Endothelial cell of umbilical vein (primary cell): ENCODE measurements around the gene E2F4.

Experiments
- EZH2 ChIP-seq: IDR thresholded peaks from 2 replicates; pipeline ENCODE4 v1.6.1; 2012; ENCODE audit warnings: borderline replicate concordance, low read depth, mild to moderate bottlenecking, moderate library complexity, low read length, inconsistent platforms; ENCODE audit not compliant: severe bottlenecking
- GATA2 ChIP-seq: IDR thresholded peaks from 2 replicates; pipeline ENCODE4 v1.7.0; 2011; ENCODE audit warnings: low read depth, mild to moderate bottlenecking, moderate library complexity, mixed read lengths, low read length; ENCODE audit not compliant: insufficient read length, insufficient read depth
- POLR2A ChIP-seq: IDR thresholded peaks from 2 replicates; pipeline ENCODE4 v1.6.1; 2012; ENCODE audit warnings: low read depth, mild to moderate bottlenecking, control low read depth, low read length
- POLR2AphosphoS5 ChIP-seq: IDR thresholded peaks from 2 replicates; pipeline ENCODE4 v1.6.1; 2012; ENCODE audit warnings: low read depth, mild to moderate bottlenecking, control low read depth, low read length, moderate library complexity; ENCODE audit not compliant: insufficient read depth
- TF ChIP-seq, protein P1 (sequence below), 2 donors: IDR thresholded peaks; 1 replicate in 1 of 2; 2 replicates in 1 of 2; pipeline ENCODE4 v1.5.1; 2011; ENCODE audit warnings: low read length in 2 of 2, mild to moderate bottlenecking in 2 of 2, moderate library complexity in 2 of 2, control low read depth in 1 of 2, inconsistent platforms in 1 of 2, low read depth in 1 of 2; ENCODE audit not compliant: insufficient read depth in 1 of 2; ENCODE audit errors: extremely low read depth in 1 of 2
- TF ChIP-seq, protein P2 (sequence below): IDR thresholded peaks from 2 replicates; pipeline ENCODE4 v1.6.1; 2011; ENCODE audit not compliant: insufficient read depth, insufficient read length

DNA sequence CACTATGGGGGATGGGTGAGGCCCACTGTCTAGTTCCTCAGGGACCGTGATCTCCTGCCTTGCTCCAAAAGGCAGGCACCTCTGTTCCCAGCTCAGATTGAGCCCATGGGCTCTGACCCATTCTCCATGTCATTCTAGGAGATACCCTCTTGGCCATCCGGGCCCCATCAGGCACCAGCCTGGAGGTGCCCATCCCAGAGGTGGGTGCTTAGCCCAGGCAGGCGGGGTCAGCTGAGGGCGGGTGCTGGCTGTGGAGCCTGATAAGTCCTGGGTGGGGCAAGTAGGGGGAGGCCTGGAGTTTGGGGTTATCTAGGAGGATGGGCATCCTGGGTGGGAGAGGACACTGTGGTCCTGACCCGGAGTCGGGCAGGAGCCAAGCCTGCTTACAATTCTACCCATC is 2.3 kb downstream of the E2F4 start:
- TF ChIP-seq, protein P1, sequence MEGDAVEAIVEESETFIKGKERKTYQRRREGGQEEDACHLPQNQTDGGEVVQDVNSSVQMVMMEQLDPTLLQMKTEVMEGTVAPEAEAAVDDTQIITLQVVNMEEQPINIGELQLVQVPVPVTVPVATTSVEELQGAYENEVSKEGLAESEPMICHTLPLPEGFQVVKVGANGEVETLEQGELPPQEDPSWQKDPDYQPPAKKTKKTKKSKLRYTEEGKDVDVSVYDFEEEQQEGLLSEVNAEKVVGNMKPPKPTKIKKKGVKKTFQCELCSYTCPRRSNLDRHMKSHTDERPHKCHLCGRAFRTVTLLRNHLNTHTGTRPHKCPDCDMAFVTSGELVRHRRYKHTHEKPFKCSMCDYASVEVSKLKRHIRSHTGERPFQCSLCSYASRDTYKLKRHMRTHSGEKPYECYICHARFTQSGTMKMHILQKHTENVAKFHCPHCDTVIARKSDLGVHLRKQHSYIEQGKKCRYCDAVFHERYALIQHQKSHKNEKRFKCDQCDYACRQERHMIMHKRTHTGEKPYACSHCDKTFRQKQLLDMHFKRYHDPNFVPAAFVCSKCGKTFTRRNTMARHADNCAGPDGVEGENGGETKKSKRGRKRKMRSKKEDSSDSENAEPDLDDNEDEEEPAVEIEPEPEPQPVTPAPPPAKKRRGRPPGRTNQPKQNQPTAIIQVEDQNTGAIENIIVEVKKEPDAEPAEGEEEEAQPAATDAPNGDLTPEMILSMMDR (IDR thresholded peaks at IDR 0.05; ENCODE audit: extremely low read depth in 1 of 2, insufficient read depth in 1 of 2, low read depth in 1 of 2, low read length in 2 of 2) = no peak
- TF ChIP-seq POLR2AphosphoS5 (no peak), EZH2 (no peak), GATA2 (no peak), POLR2A (no peak)
- TF ChIP-seq, protein P2, sequence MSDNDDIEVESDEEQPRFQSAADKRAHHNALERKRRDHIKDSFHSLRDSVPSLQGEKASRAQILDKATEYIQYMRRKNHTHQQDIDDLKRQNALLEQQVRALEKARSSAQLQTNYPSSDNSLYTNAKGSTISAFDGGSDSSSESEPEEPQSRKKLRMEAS = no peak
